HepG2 (cell line): Measurements from ENCODE around the gene PSMB11. TPM values are rescaled to one million over a fixed set of nuclear protein-coding genes. Genes with fewer than 3 reads are reported as not detected.
A peak's percentile ranks its signal among the peaks of the same experiment; 100 is the strongest.

ENCODE experiments used
- CREB1 ChIP-seq, 2 experiments: fragments of 450-650 bp in 1 of 2; IDR thresholded peaks; 2 replicates each; pipeline ENCODE4 v1.6.1; 2016 to 2017; ENCODE audit warnings: control low read depth in 1 of 2, mild to moderate bottlenecking in 1 of 2, missing compliant biosample characterization in 1 of 2, missing genetic modification characterization in 1 of 2
- EEA1 ChIP-seq: sonication (generic); formaldehyde crosslinking; IDR thresholded peaks from 2 replicates; pipeline ENCODE4 v1.5.1; 2020; ENCODE audit warnings: mild to moderate bottlenecking, missing genetic modification reagents, borderline replicate concordance
- MXD4 ChIP-seq: IDR thresholded peaks from 2 replicates; pipeline ENCODE4 v1.6.1; 2016; ENCODE audit warnings: mild to moderate bottlenecking, missing biosample characterization, missing genetic modification reagents
- POLR2AphosphoS5 ChIP-seq: IDR thresholded peaks from 2 replicates; pipeline ENCODE4 v1.6.1; 2012; ENCODE audit warnings: low read depth, low read length
- RBAK ChIP-seq: sonication (generic); formaldehyde crosslinking; IDR thresholded peaks from 2 replicates; pipeline ENCODE4 v1.5.1; 2020; ENCODE audit warnings: mild to moderate bottlenecking, missing genetic modification reagents
- SIX4 ChIP-seq: sonication (generic); formaldehyde crosslinking; IDR thresholded peaks from 2 replicates; pipeline ENCODE4 v1.4.0; 2020; ENCODE audit warnings: missing genetic modification reagents
- TCF7L2 ChIP-seq: IDR thresholded peaks from 2 replicates; pipeline ENCODE4 v1.6.1; 2011; ENCODE audit warnings: mild to moderate bottlenecking, low read depth, low read length, moderate library complexity
- ZBTB7B ChIP-seq: sonication (generic); formaldehyde crosslinking; IDR thresholded peaks from 2 replicates; pipeline ENCODE4 v1.4.0; 2020; ENCODE audit warnings: missing genetic modification reagents
- ZNF678 ChIP-seq: sonication (generic); formaldehyde crosslinking; IDR thresholded peaks from 2 replicates; pipeline ENCODE4 v1.4.0; 2020; ENCODE audit warnings: mild to moderate bottlenecking, missing genetic modification reagents
- ZNF781 ChIP-seq: sonication (generic); formaldehyde crosslinking; IDR thresholded peaks from 2 replicates; pipeline ENCODE4 v1.5.1; 2020; ENCODE audit warnings: borderline replicate concordance, mild to moderate bottlenecking, missing genetic modification reagents; ENCODE audit errors: not compliant biosample characterization
- ZSCAN31 ChIP-seq: sonication (generic); formaldehyde crosslinking; IDR thresholded peaks from 2 replicates; pipeline ENCODE4 v1.5.0; 2020; ENCODE audit warnings: low read depth, mild to moderate bottlenecking, missing genetic modification reagents
- polyA plus RNA-seq, 8 experiments: library from polyadenylated mRNA; depleted of rRNA in 3 of 8; stranded (reverse) in 7 of 8; unstranded in 1 of 8; fragments of >200 nt; fragmentation: Illumina TruSeq in 4 of 8; extraction: Trizol in 4 of 8; gene quantifications; 2 replicates each; pipeline versions ENCODE4 v1.2.1 to v1.2.3, GENCODE V29; 2011 to 2016; ENCODE audit warnings: low read depth in 4 of 8, missing spikeins in 1 of 8, mixed read lengths in 1 of 8; ENCODE audit not compliant: insufficient read depth in 1 of 8
- total RNA-seq, 5 experiments: library from RNA; depleted of rRNA; stranded (reverse); fragments of >200 nt; fragmentation: Illumina TruSeq; extraction: Trizol; gene quantifications; 2 replicates each; pipeline ENCODE4 v1.2.3, GENCODE V29; 2016; ENCODE audit warnings: low read depth in 1 of 5
- TF ChIP-seq, protein P1 (sequence below): sonication (generic); formaldehyde crosslinking; IDR thresholded peaks from 2 replicates; pipeline ENCODE4 v1.4.0; 2020; ENCODE audit warnings: mild to moderate bottlenecking, missing genetic modification reagents
- TF ChIP-seq, protein P2 (sequence below): sonication (generic); formaldehyde crosslinking; IDR thresholded peaks from 2 replicates; pipeline ENCODE4 v1.4.0; 2020; ENCODE audit warnings: low read depth, mild to moderate bottlenecking, missing genetic modification reagents
- TF ChIP-seq, protein P3 (sequence below): sonication (generic); formaldehyde crosslinking; IDR thresholded peaks from 2 replicates; pipeline ENCODE4 v1.4.0; 2020; ENCODE audit warnings: missing genetic modification reagents
- TF ChIP-seq, protein P4 (sequence below): sonication (generic); formaldehyde crosslinking; IDR thresholded peaks from 2 replicates; pipeline ENCODE4 v1.5.1; 2020; ENCODE audit warnings: mild to moderate bottlenecking, missing genetic modification reagents
- TF ChIP-seq, protein P5 (sequence below): sonication (generic); IDR thresholded peaks from 2 replicates; pipeline ENCODE4 v1.6.1; 2016; ENCODE audit warnings: low read depth, borderline replicate concordance
- TF ChIP-seq, protein P6 (sequence below): fragments of 450-650 bp; IDR thresholded peaks from 2 replicates; pipeline ENCODE4 v1.6.1; 2017

PSMB11 gene
- total and polyA plus RNA-seq, 2 of the 13 experiments (the other 11 are each of a cell fraction or from before 2014, with no cell fraction given) = not detected

DNA sequence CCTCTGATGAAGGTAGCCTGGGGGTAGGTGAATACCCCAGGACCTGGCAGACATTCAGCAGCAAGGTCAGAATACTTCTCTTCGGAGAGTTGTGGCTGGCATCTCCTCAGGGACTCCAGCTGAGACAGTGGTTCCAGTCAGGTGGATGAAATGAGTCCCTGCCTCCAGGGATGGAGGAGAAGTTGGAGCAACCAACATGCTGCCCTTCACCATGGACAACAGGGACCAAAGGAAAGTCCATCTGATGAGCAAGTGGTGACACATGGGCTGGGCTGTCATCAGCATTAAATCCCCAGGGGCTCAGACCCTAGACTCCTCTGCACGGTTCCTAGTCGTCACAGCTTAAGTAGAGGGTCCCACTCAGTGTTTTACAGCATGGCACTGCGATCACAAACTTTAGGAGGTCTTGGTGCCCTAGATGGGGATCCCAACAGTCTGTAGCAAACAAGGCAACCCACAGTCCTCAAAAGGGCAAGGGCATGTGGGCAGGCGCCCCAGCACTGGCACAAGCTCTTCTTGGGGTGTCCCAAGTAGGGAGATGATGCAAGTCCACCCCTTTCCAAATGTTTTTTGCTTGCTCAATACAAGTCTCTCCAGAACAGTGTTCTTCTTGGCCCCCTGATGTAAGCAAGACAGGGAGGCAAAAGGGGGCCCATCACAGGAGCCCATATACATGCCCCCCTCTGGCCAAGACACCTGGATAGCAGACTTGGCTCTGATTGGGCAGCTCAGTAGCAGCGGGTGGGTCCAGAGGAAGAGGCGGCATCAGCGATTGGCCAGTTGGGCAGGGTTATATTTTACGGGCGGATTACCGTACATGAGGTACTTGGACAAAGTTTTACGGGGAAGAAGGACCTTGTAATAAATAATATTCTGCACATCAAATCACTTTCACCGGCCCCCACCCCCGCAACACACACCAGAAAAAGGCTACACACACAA is 26.1 kb downstream of the PSMB11 start (continued):
- TF ChIP-seq ZNF781 (peak; percentile 26), POLR2AphosphoS5 (peak; percentile 49; the same call in 1 of the 2 replicates), CREB1 (IDR thresholded peaks at IDR 0.05) (no peak), CREB1 (CRISPR knock-in tag; IDR thresholded peaks at IDR 0.05) (no peak), ZNF678 (no peak), TCF7L2 (no peak), MXD4 (CRISPR knock-in tag) (no peak), RBAK (CRISPR knock-in tag) (no peak), ZBTB7B (CRISPR knock-in tag) (no peak), EEA1 (CRISPR knock-in tag) (no peak; the same call in 1 of the 2 replicates), ZSCAN31 (CRISPR knock-in tag) (no peak), SIX4 (CRISPR knock-in tag) (no peak)
- TF ChIP-seq, protein P1, sequence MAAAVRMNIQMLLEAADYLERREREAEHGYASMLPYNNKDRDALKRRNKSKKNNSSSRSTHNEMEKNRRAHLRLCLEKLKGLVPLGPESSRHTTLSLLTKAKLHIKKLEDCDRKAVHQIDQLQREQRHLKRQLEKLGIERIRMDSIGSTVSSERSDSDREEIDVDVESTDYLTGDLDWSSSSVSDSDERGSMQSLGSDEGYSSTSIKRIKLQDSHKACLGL (CRISPR knock-in tag) = 0 out of 2 replicates have a peak, but pooled peaks have one; percentile 22
- TF ChIP-seq, protein P2, sequence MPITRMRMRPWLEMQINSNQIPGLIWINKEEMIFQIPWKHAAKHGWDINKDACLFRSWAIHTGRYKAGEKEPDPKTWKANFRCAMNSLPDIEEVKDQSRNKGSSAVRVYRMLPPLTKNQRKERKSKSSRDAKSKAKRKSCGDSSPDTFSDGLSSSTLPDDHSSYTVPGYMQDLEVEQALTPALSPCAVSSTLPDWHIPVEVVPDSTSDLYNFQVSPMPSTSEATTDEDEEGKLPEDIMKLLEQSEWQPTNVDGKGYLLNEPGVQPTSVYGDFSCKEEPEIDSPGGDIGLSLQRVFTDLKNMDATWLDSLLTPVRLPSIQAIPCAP (CRISPR knock-in tag) = no peak
- TF ChIP-seq, protein P3, sequence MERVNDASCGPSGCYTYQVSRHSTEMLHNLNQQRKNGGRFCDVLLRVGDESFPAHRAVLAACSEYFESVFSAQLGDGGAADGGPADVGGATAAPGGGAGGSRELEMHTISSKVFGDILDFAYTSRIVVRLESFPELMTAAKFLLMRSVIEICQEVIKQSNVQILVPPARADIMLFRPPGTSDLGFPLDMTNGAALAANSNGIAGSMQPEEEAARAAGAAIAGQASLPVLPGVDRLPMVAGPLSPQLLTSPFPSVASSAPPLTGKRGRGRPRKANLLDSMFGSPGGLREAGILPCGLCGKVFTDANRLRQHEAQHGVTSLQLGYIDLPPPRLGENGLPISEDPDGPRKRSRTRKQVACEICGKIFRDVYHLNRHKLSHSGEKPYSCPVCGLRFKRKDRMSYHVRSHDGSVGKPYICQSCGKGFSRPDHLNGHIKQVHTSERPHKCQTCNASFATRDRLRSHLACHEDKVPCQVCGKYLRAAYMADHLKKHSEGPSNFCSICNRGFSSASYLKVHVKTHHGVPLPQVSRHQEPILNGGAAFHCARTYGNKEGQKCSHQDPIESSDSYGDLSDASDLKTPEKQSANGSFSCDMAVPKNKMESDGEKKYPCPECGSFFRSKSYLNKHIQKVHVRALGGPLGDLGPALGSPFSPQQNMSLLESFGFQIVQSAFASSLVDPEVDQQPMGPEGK = no peak
- TF ChIP-seq, protein P4, sequence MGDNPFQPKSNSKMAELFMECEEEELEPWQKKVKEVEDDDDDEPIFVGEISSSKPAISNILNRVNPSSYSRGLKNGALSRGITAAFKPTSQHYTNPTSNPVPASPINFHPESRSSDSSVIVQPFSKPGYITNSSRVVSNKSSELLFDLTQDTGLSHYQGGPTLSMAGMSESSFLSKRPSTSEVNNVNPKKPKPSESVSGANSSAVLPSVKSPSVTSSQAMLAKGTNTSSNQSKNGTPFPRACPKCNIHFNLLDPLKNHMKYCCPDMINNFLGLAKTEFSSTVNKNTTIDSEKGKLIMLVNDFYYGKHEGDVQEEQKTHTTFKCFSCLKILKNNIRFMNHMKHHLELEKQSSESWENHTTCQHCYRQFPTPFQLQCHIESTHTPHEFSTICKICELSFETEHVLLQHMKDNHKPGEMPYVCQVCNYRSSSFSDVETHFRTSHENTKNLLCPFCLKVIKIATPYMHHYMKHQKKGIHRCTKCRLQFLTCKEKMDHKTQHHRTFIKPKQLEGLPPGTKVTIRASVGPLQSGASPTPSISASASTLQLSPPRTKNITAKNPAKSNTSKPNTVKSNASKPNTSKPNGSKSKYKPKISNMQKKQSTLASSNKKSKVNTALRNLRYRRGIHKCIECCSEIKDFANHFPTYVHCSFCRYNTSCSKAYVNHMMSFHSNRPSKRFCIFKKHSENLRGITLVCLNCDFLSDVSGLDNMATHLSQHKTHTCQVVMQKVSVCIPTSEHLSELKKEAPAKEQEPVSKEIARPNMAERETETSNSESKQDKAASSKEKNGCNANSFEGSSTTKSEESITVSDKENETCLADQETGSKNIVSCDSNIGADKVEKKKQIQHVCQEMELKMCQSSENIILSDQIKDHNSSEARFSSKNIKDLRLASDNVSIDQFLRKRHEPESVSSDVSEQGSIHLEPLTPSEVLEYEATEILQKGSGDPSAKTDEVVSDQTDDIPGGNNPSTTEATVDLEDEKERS (CRISPR knock-in tag) = no peak
- TF ChIP-seq, protein P5, sequence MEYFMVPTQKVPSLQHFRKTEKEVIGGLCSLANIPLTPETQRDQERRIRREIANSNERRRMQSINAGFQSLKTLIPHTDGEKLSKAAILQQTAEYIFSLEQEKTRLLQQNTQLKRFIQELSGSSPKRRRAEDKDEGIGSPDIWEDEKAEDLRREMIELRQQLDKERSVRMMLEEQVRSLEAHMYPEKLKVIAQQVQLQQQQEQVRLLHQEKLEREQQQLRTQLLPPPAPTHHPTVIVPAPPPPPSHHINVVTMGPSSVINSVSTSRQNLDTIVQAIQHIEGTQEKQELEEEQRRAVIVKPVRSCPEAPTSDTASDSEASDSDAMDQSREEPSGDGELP = no peak
- TF ChIP-seq, protein P6, sequence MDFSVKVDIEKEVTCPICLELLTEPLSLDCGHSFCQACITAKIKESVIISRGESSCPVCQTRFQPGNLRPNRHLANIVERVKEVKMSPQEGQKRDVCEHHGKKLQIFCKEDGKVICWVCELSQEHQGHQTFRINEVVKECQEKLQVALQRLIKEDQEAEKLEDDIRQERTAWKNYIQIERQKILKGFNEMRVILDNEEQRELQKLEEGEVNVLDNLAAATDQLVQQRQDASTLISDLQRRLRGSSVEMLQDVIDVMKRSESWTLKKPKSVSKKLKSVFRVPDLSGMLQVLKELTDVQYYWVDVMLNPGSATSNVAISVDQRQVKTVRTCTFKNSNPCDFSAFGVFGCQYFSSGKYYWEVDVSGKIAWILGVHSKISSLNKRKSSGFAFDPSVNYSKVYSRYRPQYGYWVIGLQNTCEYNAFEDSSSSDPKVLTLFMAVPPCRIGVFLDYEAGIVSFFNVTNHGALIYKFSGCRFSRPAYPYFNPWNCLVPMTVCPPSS = no peak
